Activated CD4-positive, alpha-beta T cell treated with anti-CD3 and anti-CD28 coated beads, Interleukin-2, Interleukin-4, amounts not matched to agents 100 ng/mL and 50 ng/mL, durations not matched to agents 16 hours and 8 hours (primary cell): ENCODE measurements around the gene DST.
"Not testable (repeated sequence)": the region's sequence is repeated elsewhere in the genome, so short reads cannot be mapped to it uniquely, and the experiment has no call there.

Experiments
- DNase-seq: peaks from one replicate; pipeline ENCODE4 v3.0.0-alpha.2; 2020; ENCODE audit warnings: low spot score

The DST gene

GRCh38 chr6:56570413-56571359, 72.0 kb downstream of the DST start:
- DNase-seq = peak; percentile 29

GRCh38 chr6:56567501-56567900, 75.2 kb downstream of the DST start:
- no peak for DNase-seq

GRCh38 chr6:56562730-56563129, 80.0 kb downstream of the DST start:
- not testable (repeated sequence) for DNase-seq

DNA sequence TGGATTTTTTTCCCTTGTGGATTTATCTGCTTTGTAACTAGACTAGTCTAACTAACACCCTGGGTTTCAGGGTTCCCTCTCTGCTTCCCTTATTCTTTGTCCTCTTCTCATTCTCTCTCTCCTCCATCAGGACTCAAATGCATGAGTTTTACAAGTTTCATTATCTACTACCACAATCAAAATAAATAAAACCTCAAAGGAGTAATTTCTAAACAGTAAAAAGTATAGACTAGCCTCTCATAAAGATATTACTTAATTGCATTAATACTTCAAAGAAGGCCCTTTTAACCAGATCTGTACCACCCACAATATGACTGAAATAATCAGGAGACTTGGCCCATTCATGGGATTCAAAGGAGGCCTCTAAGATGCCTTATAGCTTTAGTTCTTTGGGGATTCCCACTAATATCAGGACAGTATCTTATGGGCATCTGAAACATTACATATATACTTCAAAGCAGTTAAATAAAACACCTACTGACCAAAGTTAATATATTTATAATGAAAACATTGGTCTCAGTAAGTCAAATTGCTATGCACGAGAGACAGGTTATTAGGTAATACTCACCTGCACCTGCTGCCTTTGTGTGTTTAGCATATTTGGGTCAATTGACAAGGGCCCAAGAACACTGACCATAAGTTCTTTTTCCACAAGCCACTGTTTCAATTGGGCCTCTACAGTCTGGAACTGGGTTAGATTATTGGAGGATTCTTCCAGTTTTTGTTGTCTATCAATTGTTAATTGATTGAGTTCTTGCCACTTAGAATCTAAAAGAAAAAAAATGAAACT, 85.7 kb downstream of the DST start:
- DNase-seq = no peak

DNA sequence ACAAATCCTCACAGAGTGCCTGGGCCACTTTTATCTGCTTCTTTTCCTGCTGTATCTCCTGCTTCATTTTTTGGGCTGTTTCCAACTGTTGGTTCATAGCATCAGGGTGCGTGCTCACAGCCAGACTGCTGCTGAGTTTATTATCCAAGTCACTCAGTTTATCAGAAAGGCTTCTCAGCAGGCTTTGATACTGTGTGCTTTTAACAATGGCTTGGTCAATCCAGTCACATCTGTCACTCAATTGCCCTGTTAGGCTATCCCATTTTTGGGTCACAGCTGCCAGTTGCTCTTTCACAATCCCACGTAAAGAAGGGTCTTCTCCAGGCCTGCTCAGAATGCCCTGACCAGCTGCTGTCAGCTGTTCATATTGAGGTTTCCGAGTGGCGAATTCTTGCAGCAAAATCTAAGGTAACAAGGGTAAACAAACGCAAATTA, 87.2 kb downstream of the DST start:
- DNase-seq = no peak

DNA sequence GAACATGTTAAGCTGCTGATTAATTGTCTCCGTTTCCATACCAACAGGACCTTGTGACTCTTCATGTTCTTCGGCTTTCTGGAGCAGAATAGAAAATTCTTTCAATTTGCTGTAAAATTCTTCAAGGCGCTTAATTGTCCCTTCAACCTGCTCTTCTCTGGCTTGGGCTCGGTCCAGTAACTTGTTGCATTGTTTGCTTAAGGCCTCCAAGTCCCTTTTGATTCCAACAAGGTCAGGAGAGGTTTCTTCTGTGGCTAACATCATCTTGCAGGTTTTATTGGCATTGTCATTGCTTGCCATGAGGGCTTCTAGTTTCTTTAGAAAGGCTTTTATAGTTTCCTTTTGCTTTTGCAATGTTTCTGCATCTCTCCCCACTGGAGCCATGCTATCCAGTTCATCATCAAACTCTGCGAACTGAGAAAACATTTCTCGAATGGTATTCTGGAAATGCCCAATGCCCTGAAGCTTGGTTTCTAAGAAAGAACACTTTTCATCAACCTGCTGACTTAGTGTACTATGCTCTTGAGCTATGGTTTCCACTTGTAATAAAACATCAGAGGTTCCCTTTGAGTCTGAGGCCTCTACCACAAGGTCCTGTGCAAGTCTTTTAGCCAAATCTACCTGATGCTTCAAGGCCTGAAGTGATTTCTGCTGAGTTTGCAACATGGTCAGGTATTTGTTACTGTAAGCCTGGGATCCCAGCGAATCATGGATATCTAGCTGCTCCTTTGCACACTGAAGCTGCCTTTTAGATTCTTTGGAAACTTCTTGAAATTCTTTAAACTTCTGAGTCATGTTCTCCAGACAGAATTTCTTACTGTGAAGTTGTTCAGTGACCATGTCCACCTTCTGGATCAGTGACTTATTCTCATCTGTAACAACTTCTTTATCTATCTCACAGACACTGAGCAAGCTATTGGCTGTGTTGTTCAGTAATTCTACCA, 90.2 kb downstream of the DST start:
- DNase-seq = no peak

DNA sequence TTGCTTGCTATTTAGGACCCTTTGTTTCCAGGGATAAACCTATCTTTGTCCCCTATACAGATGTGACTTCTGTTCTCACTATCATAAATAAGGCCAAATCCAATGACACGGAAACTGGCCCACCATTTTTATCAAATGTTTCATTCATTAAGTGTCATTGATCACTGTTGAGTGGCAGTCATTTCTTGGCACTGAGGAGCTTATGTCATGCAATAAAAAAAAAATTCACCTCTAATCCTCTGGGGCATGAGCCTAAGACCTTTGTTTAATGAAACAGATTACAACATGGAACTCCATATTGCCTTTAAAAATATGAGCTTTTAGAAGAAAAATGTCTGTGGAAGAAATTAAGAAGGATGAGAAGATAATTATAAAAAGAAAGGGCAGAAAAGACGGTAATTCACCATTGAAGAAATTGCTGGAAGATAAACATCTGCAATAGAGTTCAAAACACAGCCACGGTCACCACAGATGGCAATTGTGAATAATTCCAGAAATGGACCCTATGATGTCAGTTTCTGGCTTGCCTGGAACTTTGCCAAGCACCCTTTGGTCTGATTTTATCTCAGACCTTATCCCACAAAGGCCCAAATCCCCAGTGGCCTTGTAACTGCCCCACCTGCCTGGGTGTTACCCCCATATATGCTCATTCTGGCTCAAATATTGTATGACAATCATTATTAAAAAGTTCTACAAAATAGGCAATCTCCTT, 91.1 kb downstream of the DST start:
- no peak for DNase-seq

GRCh38 chr6:56550301-56550700, 92.4 kb downstream of the DST start:
- no peak for DNase-seq

- no peak for DNase-seq
Observed at GRCh38 chr6:56549014-56549413, 93.7 kb downstream of the DST start.

GRCh38 chr6:56547687-56548086, 95.0 kb downstream of the DST start:
- no peak for DNase-seq

GRCh38 chr6:56542364-56543331, 100.0 kb downstream of the DST start:
- DNase-seq = peak; percentile 84

- no peak for DNase-seq
Observed at GRCh38 chr6:56541741-56542360, 100.8 kb downstream of the DST start.

- DNase-seq = no peak
Observed at GRCh38 chr6:56541030-56541600, 101.6 kb downstream of the DST start.

DNA sequence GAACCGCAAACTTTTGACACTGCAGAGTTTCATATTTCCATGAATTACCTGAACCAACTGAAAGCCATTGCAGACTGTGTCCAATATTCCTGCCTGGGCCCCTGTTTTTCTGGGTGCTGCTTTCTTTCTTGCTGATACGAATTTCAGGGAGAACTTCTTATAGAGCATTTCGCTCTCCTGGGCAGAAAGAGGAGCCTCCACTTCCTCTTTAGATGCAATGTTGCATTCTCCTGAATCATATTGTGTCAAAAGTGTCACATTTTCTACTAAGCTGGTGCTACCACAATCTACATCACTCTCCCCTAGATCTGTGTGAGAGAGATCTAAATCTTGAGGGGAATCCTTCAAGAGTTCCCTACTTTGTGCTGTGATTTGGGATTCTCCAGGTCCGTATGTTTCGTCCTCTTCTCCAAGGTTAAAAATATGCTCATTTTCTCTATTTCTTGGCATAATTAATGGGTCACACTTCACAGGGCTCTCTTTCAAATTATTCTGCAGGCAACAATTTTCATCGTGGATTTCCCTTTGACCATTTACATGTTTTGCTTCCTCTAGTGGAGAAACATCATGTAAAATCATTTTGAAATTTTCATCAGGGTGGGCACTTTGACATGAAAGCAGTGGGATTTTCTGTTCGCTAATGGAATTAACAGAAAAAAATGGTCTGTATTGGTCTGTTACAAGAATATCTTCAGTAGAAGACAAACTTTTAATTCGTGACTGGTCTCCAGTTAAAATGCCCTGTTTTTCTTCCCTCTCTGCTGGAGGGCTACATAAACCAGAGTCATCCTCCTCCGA, 102.3 kb downstream of the DST start:
- DNase-seq = no peak

DNA sequence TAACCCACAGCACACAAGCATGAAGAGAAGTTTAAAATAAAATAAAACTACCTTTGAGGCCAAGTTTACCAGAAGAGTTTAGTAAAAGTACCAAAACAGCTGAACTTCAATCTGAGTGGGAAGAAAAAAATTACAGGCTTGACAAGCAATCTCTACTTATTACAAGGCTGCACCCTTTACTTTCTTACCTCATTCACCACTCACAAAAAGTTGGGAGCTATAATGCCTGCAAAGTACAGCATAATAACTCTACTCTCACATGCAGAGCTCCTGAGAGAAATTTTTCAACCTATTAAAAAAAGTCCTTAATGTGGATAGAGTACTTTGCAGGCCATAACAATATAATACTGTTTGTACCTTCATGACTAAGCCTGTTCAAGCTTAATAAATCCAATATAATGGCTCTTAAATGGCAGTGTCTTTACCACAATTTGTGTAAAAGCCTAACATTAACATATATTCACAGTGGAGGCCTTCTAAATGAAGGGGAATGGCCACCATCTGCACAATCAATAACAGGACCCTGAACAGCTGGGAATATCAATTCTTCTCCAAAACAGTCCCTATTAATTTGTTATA, 103.1 kb downstream of the DST start:
- DNase-seq = no peak

- no peak for DNase-seq
Observed at GRCh38 chr6:56538851-56539250, 103.8 kb downstream of the DST start.

GRCh38 chr6:56537223-56537770, 105.4 kb downstream of the DST start:
- DNase-seq = no peak

DNA sequence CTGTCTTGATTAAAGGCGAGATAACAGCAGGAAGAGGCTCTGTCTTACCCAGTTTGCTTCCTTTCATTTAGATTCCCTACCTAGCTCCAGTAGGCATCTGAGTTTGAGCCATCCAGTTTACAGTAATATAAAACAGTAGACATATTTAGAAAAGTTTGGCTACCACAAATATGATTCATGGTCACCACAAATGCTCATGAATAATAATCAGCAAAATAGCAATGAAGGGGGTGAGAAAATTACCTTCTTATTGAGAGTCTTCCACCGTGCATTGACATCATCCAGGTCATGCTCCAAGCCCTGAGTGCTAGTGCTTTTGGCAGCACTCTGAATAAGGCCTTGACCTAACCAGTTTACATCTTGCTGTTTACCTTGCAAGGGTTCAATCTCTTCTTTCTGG, 106.2 kb downstream of the DST start:
- no peak for DNase-seq
